NCI-H2107 treated with DMSO at 0.1 percent for 48 hours (cell line): ENCODE results near the gene ERAS.
"Not testable (repeated sequence)": the region's sequence is repeated elsewhere in the genome, so short reads cannot be mapped to it uniquely, and the experiment has no call there.

Experiments
- DNase-seq: peaks from one replicate; lab custom pipeline; 2025; ENCODE audit not compliant: unreplicated experiment; lab: John Stamatoyannopoulos, UW

The ERAS gene

GRCh38 chrX:48794911-48795515, 31.3 kb upstream of the ERAS start:
- DNase-seq: no peak

- DNase-seq: no peak
These were observed 28.0 kb upstream of the ERAS start for GRCh38 chrX:48798318-48798717.

- no peak for DNase-seq
These were observed 25.6 kb upstream of the ERAS start for GRCh38 chrX:48800574-48801279.

- DNase-seq: peak; percentile 98
These were observed 24.8 kb upstream of the ERAS start, which contains the start of gene HDAC6 for GRCh38 chrX:48801280-48802088. HDAC6 (plus strand) TSS chrX:48802067; CDS start chrX:48802693, 626 bp downstream.

- DNase-seq: peak; percentile 85
These were observed 24.0 kb upstream of the ERAS start for GRCh38 chrX:48802089-48802904.

- DNase-seq: no peak
These were observed 23.5 kb upstream of the ERAS start for GRCh38 chrX:48802905-48803200.

GRCh38 chrX:48806081-48806480, 20.2 kb upstream of the ERAS start:
- no peak for DNase-seq

- no peak for DNase-seq
These were observed 12.7 kb upstream of the ERAS start for GRCh38 chrX:48813644-48814043.

GRCh38 chrX:48814722-48815121, 11.6 kb upstream of the ERAS start:
- no peak for DNase-seq

GRCh38 chrX:48815266-48815665, 11.0 kb upstream of the ERAS start:
- DNase-seq: no peak

- no peak for DNase-seq
These were observed 10.1 kb upstream of the ERAS start for GRCh38 chrX:48816014-48816810.

GRCh38 chrX:48818098-48818497, 8.2 kb upstream of the ERAS start:
- DNase-seq: no peak

- DNase-seq: no peak
These were observed 7.4 kb upstream of the ERAS start for GRCh38 chrX:48818866-48819265.

GRCh38 chrX:48819394-48819793, 6.9 kb upstream of the ERAS start:
- not testable (repeated sequence) for DNase-seq

- no peak for DNase-seq
These were observed 3.3 kb upstream of the ERAS start for GRCh38 chrX:48823053-48823452.

GRCh38 chrX:48824066-48824465, 2.2 kb upstream of the ERAS start:
- no peak for DNase-seq

GRCh38 chrX:48826876-48827653, 752 bp downstream of the ERAS start:
- no peak for DNase-seq

- no peak for DNase-seq
These were observed 1.3 kb downstream of the ERAS start for GRCh38 chrX:48827654-48827968.

- no peak for DNase-seq
These were observed 2.9 kb downstream of the ERAS start for GRCh38 chrX:48829016-48829735.
